Hematopoietic multipotent progenitor cell treated with erythropoietin and hydrocortisone succinate and interleukin-3 and kit ligand, for 17 days (in vitro differentiated cells): ENCODE results near the gene NATD1.

Source experiments
- DNase-seq: peaks from one replicate; pipeline ENCODE4 v3.0.0-alpha.2; 2015; ENCODE audit warnings: low spot score

NATD1 gene

DNA sequence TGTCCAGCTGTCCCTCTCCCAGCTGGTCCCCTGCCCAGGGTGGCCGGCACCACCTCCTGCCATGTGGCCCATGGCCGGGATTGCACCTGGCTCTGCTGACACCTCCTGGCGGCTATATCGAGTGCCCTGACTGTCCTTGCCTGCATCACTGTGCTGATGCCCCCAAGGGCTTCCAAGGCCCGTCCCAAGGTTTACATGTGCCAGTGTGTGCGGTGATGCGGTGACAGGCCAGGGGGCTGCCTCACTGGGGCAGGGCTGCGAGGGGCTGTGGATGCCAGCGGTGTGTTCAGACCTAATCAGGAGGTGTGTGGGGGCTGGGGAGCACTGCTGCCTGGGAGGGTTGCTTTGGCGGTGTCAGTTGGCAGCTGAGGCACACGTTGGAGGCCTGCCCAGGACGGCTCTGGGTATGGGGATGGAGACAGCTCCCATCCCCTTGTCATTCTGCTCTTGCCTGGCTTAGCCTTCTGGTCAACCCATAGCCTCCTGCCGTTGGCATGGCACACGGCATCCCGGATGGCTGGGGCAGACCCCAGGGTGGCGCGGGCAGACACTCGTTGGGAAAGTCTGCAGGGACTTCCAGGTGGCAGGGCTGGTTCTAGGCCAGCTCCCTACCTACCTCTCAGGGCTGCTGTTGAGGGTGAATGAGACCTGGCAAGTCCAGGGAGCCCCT lies 36.8 kb upstream of the NATD1 start:
- peak; percentile 82 for DNase-seq

DNA sequence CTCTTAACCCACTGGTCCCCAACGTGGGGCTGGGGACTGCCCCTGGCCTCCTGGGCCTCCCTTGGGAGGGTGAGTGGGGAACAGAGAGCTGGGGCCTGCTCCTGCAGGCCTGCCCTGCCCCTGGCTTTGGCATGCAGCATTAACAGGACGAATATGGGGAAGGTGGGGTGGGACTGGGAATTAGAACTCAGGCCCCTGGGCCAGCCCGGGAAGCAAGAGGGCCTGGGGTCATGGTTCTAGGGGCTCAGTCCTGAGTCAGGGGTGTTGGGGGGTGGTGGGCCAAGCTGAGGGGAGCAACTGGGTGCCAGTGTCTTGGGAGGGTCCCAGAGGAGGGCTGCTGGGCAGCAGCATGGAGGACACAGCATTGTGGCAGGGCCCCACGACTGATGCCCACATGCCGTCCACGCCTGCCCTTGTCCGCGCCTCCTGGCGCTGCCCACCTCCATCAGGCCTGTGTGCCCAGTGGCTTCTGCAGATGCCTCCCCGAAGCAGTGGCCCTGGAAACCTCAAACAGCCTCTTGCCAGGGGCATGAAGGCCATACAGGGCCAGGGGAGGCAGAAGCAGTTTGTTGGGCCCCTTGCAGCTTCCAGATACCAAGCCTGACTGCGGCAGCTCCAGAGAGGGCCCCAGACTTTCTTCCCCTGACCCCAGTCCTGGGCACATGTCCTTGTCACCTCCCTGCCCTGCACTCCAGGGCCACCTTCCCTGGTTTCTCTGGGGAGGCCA lies 36.1 kb upstream of the NATD1 start:
- no peak for DNase-seq

DNA sequence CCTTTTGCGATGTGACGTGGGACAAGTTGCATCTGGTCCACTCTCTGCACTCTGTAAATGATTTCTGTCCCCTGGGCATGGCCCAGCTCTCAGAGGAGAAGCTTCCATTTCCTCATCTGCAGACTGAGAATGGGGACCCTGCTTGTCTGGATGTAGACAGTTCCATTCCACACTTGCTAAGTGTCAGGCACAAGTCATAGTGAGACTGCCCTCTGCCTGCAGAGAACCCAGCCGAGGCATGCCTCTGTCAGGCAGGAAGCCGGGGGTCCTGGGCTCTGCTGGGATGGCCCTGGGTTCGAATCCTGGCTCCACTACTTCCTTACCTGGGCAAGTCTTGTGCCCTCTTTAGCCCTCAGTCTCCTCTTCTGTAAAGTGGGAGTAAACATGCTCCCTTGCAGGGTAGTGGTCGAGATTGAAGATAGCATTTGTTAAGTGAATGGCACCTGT lies 35.4 kb upstream of the NATD1 start:
- DNase-seq, result peak; percentile 74

DNA sequence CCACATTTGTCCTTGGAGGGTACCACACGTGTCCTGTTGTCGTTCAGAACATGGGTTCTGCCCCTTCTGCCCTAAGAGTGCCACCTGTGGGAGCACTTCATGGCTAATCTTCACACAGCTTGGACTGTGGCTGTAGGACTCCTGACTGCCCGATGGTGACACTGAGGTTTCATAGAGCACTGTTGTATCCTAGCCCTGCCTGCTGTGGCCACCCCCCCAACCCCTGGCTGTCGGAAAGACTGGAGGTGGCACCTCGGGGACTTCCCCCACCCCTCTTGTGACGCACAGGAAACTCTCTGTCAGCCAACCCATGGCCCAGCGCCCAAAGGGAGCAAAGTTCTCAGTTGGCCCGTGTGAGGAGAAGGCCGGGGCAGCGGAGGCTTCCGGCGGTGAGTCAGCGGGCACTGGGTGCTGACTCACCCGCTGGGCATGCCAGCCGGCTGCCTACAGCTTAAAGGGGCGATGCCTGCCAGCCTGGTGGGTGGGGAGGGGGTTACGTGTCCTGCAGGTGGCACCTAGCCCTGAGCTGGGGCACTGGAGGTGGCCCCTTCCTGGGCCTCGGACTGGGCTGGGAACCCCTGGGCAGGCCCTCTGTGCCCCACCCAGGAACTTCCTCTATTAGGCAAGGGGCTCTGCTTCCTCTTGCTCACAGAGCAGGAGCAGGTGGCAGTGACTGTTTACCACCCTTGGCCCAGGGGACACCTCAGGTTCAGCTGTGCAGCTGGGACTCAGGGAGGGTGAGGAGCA lies 34.7 kb upstream of the NATD1 start:
- peak; percentile 98 for DNase-seq

DNA sequence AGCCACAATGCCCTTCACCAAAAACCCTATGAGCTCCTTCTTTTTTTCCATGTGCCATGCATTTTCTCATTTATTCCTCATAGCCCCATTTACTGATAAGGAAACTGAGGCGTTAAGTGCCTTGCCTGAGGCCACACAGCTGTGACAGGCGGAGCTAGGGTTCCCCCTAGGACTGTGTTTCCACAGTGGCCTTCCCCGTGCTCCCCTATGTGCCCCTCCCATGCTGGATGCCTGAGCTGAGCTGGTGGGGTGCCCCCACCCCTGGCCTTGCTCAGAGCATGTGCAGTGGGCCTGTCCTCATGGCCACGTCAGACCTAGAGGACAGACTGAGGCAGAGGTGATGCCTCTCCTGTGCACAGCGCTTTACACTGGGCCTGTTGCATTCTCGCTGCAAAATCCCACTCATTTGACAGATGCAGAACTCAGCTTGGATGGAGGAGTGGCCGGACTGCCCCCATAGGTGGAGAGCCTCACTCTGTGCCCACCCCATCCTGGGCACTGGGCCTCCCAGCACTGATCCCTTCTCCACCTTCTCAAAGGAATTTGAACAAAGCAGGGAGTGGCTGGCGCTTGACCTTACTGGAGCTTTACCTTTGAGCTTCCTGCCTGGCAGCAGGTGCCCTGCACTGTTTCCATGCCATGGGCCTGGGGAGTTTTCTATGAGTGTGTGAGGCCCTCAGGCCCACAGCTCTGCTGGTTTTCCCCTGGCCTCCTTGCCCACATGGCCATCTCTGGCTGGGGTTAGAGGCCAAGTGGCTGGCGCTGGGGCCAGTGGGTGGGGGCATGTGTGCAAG lies 33.9 kb upstream of the NATD1 start:
- peak; percentile 80 for DNase-seq

DNA sequence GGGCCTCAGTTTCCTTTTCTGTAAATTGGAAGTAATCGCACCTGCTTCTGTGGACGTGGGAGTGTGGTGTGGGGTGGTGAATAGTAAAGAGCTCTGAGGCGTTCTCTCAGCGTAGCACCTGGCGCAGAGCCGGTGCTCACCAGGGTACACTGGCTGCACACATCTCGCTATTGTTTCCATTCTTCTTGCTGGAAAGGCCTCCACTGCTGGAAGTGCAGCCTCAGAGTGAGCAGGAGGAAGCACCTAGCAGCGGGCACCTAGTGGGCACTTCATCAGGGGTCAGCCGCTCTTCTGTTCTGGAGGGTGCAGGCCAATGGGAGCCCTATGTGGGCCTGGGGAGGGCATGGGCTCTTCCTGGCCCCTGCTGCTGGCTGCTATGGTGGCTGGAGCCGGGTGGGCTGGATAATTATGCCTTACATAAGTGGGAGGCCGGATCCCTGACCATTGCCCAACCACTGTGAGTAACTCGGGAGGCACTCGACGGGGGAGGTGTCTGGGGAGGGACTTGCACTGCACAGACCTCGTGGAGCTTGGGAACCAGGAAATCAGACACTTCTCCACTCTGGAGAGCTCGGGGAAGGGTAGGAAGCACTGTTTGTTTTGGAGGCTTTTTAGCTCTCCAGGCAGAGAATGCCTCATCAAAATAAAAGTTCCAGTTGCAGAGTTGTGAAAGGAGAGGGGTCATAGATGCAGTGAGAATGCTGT lies 33.0 kb upstream of the NATD1 start:
- DNase-seq, result peak; percentile 72

DNA sequence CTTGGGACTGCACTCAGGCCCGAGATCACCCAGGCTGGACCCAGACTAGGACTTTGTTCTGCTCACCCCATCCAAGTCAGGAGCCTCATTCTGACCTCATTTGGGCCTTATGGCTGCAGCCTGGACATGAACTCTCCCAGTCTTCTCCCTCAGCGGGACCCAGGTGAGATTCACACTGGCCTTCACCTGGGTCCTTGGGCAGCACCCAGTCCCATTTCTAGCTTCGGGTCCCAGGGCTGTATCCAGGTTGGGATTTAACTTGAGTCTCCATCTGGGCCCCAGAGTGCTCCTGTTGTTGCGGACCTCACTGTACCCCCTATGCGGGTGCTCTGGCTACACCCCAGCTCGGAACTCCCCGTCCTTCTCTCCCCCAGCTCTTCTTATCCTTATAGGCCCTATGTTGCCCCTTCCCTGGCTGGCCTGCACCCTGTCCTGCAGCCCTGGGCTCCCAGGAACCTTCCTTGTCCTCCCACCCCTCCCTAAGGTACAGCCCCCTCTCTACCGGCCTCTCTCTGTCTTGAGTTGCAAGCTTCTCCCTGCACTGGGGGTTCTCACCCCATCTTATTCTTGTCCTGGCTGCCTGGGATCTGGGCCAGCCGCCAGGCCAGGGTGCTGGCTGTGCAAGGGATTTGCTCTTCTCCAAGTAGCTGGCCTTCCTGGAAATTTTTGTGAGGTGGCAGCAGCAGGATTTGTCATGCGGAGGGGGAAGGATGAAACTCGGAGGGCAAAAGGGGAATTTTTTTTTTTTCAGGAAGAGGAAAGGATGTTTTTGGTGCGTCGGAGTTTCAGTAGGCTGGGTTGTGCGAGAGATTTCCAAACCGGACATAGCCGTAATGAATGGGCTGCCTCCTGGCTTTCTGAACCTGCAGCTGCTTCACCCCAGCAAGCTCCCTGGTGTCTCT lies 32.2 kb upstream of the NATD1 start:
- peak; percentile 70 for DNase-seq

DNA sequence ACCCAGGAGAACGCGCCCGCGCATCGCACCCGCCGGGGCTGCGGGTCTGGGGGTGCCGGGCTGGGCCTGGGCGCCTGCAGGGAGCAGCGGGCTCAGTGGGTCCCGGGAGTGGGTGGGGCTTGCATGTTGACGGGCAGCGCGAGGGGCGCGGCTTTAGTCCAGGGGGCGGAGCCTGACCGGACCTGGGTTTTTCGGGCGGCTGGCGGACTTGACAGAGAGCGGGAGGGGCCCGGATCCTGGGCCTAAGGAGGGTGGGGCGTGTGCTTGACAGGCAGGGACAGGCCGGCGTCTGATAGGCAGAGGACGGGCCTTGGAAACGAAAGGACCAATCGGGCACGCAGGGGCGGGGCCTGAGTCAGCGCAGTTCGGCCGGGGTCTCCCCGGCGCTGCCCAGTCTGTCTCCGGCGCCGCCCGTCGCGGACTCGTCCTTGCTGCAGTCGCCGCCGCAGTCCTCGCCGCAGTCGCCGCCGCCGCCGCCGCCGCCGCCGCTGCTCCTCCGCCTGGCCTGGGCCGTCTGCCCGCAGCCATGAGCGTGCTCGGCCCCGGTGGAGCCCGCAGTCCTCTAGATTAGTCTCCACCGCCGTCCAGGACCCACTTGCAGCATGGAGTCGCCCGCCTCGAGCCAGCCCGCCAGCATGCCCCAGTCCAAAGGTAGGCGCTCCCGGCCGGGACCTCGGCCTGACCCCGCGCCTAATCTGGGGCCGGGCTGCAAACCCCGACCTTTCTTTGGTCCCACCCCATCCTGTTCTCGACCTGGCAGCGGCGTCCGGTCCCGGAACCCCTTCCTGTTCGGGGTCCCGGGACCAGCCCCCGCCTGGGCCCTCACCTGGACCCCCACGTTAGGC lies 31.3 kb upstream of the NATD1 start, which contains the start of gene MAP2K3:
MAP2K3 (plus strand) TSS at position 393 of the 845 bp plus-strand sequence; CDS start at position 603, 210 bp downstream.
- peak; percentile 99 for DNase-seq

DNA sequence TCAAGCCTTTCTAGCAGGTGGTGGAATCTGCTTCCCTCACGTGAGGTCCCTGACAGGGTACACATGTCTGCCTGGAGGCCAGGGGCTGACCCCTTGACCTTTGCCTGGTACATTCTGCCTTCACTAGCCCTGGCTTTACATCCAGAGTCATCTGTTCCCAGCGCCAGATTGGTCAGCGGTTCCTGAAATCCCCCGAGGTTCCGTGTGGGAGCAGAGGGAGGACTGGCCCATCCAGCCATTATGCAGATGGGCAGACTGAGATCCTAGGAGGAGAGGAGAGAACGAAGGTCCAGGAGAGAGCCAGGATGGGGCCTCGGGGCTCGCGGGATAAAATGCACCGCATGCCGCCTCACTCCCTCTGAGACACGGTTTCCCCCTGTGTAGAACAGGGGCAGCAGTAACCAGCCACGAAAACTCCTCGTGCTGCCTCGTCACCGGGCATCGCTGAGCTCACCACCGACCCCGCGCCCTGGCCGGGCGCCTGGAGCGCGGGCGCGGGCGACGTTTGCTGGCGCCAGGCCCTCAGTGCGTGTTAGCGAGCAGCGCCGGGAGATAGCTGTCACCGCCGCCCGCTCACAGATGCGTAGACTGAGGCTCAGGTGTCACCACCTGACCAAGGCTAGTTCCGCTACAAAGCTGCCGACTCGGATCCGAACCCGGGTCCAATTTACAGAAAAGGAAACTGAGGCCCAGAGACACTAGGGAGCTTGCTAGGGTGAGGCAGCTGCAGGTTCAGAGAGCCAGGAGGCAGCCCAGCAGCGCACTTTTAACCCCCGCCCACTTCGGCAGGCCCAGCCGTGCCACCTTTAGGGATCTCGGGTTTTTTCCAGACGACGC lies 30.5 kb upstream of the NATD1 start:
- no peak for DNase-seq

DNA sequence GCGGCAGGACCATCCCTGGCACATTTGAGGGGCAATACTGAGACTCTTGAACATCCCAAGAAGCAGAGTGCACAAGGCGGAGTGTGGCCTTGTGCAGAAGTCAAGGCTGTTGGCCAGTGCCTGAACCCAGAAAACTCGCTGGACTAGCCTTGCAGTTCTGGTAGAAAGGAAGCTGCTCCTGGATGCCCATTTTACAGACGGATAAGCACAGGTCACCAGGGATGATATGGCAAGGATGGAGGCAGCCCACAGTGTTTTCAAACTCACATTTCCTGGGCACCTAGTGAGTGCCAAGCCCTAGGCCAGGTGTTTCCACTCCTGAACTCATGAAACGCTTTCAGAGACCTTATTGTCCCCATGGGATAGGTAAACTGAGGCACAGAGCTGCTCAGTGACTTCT lies 29.6 kb upstream of the NATD1 start:
- no peak for DNase-seq

DNA sequence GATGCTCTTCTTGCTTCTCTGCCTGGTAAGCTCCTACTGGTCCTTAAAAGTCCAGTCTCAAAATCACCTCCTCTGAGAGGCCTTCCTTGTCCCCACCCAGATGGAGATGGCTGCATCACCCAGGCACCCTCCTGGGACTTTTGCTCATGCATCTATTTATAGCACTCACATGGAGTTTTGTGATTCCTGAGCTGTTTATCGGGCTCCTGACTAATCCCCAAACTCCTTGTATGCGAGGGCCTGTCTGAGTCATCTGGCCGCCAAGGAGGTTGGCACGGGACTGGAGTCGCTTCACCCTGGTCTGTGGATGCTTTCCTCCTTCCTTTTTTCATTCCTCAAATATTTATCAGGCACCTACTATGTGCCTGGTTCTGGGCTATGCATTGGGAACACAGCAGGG lies 29.0 kb upstream of the NATD1 start:
- DNase-seq, result no peak

DNA sequence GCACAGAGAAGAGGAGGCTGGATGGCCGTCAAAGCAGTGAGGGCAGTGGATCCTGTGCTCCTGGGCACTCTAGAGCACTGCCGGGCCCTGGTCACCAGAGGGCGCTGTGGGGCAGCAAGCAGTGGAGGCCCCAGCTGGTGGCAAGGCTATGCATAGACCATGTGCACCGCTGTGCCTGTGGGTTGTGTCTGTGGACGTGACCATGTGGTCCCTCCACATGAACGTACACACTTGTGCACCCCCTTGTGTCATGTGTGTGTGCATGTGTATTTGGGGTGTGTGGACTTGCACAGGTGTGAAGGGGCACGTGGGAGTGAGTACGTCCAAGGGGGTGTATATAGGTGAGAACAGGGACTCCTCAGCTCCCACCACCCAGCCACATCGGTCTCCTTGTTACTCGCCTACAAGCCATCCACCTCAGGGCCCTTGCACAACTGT lies 26.9 kb upstream of the NATD1 start:
- DNase-seq, result peak; percentile 96

DNA sequence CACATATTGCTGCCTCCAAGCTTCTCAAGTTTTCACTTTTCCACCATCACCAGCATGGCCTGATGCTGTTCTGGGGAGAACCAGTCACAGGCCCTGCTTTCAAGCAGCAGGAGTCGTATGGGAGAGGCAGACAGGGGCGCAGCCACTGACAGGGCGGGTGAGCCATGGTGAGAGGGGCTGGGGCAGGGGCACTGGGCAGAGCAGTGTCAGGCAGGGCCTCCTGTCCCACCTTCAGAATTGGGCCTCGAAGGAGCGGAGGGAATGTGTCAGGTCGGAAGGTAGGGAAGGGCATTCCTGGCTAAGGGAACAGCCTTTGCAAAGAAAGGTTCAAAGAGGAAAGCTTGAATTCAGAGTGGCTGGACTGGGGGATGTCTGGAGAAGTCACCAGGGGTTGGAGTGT lies 26.4 kb upstream of the NATD1 start:
- DNase-seq, result no peak

DNA sequence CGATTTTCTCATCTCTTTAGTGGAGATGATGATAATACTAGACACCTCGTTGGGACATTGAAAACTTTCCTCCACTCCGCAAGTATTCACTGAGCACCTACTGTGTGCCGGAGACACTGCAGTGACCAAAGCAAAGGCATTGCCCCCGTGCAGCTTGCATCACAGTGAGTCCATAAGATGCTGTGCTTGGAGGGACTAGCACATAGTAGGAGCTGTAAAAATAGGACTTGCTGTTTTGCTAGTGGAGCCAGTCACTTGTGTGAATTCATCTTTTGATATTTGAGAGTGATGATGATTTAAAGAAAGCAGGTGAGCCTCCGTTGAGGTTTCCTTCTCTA lies 26.0 kb upstream of the NATD1 start:
- peak; percentile 56 for DNase-seq

DNA sequence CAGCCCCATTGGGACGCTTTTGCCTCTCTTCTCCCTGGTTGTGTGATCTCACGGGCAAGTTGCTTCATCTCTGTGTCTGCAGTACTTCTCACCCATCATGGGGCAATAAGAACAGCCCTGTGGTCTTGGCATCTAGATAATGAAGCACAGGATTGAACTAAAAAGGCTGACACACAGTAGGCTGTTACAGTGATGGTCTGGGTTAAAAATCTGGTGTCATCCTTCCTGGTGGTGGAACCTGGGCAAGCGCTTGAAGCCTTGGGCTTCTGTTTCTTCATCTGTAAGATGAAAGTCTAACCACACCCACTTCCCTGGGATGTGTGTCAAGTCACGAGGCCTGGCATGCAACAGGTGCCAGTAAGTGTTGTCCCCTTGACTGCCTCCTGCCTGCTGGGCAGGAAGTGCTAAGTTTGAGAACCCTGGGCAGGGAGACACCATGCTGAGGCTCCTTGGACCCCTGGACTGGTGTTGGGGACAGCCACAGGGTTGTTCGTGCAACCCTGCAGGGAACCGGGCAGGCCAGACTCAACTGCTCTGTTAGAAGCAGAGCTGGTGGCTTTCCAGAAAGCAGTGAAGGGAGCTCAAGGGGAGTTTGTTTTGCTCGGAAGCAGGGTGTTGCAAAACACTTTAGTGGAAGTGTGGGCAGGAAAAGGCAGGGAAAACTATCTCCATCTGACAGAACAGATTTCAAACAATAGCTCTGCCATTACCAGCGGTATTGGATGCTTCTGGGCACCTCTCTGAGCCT lies 25.4 kb upstream of the NATD1 start:
- peak; percentile 97 for DNase-seq

DNA sequence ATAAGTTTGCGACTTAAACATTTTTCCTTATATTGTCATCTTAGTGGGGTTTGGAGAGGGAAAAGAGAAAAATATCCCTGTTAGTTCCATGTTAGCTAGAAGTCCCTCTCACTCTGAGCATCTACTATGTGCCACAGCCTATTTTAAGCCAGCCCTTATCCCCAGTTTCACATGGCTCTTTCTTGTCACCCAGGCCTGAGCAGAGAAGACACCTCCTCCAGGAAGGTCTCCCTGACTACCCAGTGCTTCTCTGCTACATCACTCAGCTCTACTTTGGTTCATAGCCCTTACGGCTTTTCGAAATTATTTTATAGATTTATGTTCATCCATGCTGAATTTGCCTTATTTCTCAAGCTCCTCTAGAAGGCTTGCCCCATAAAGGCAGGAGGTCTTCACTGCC lies 24.1 kb upstream of the NATD1 start:
- DNase-seq, result peak; percentile 43

DNA sequence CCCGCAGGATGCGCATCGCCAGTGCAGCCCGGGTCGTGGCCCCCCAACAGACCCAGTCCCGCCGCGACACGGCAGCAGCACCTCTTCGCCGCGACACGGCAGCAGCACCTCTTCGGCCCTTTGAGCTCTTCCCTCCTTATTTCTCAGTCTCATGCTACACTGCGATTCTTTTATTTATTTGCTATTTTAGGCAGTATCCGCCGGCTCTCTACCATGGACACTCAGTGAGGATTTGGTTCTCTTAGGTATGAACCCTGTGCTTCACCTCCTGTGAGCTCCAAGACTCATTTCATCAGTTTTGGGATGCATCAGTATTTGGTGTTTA lies 23.0 kb upstream of the NATD1 start:
- DNase-seq, result peak; percentile 61
